Right forelimb (tissue), 1 donor: ENCODE data around the gene SMOC2.

Experiments
- DNase-seq: peaks from one replicate; pipeline ENCODE4 v3.0.0-alpha.2; 2018

SMOC2 gene

GRCh38 chr6:168634541-168635328 is 193.8 kb downstream of the SMOC2 start:
- DNase-seq, result no peak

GRCh38 chr6:168636147-168637004 is 195.4 kb downstream of the SMOC2 start:
- no peak for DNase-seq

GRCh38 chr6:168637834-168638233 is 196.8 kb downstream of the SMOC2 start:
- no peak for DNase-seq

- no peak for DNase-seq
Observed at GRCh38 chr6:168638468-168639271, 197.7 kb downstream of the SMOC2 start.

- DNase-seq, result no peak
Observed at GRCh38 chr6:168640181-168640580, 199.2 kb downstream of the SMOC2 start.

GRCh38 chr6:168640768-168641167 is 199.8 kb downstream of the SMOC2 start:
- peak; percentile 61 for DNase-seq

GRCh38 chr6:168641446-168641845 is 200.5 kb downstream of the SMOC2 start:
- no peak for DNase-seq

- no peak for DNase-seq
Observed at GRCh38 chr6:168643401-168643800, 202.4 kb downstream of the SMOC2 start.

GRCh38 chr6:168645326-168645725 is 204.3 kb downstream of the SMOC2 start:
- DNase-seq, result no peak

GRCh38 chr6:168647271-168647670 is 206.3 kb downstream of the SMOC2 start:
- no peak for DNase-seq

GRCh38 chr6:168648240-168649125 is 207.5 kb downstream of the SMOC2 start:
- peak; percentile 69 for DNase-seq

GRCh38 chr6:168649209-168649608 is 208.2 kb downstream of the SMOC2 start:
- no peak for DNase-seq

- peak; percentile 72 for DNase-seq
Observed at GRCh38 chr6:168650671-168651111, 209.7 kb downstream of the SMOC2 start.

GRCh38 chr6:168655462-168656152 is 214.6 kb downstream of the SMOC2 start:
- DNase-seq, result peak; percentile 26

- peak; percentile 34 for DNase-seq
Observed at GRCh38 chr6:168658059-168658458, 217.1 kb downstream of the SMOC2 start.

GRCh38 chr6:168660400-168660945 is 219.5 kb downstream of the SMOC2 start:
- DNase-seq, result peak; percentile 7

GRCh38 chr6:168662301-168662936 is 221.4 kb downstream of the SMOC2 start:
- peak; percentile 33 for DNase-seq

- no peak for DNase-seq
Observed at GRCh38 chr6:168663041-168663440, 222.1 kb downstream of the SMOC2 start.

GRCh38 chr6:168664956-168665355 is 224.0 kb downstream of the SMOC2 start:
- no peak for DNase-seq

- DNase-seq, result no peak
Observed at GRCh38 chr6:168666170-168666569, 225.2 kb downstream of the SMOC2 start.
